ENCODE results near the gene THSD7B. TPM values are rescaled to one million over a fixed set of nuclear protein-coding genes. Genes with fewer than 3 reads are reported as not detected.

The THSD7B gene
- total RNA-seq, 1 donor from 2014 or later: 0.38 TPM

DNA sequence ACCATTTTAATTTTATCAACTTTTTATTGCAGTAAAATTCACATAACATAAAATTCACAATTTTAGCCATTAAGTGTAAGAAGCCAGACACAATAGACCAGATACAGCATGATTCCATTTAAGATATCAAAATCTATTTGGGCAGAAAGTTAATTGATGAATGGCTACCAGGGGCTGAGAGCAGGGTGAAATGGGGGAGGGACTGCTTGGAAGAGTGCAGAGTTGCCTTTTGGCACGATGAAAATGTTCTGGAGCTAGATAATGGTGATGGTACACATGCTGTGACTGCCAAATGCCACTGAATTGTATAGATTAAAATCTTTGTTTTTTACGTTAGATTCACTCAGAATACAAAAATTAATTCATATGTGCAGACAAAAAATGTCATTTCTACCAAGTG lies 909.6 kb downstream of the THSD7B start:
- H3K36me3 ChIP-seq: no peaks in the 10 kb centered on the region
- H3K27ac ChIP-seq: no peak overlapping the region
- ATAC-seq (no peak), DNase-seq (no peak)
- TF ChIP-seq, protein P1, sequence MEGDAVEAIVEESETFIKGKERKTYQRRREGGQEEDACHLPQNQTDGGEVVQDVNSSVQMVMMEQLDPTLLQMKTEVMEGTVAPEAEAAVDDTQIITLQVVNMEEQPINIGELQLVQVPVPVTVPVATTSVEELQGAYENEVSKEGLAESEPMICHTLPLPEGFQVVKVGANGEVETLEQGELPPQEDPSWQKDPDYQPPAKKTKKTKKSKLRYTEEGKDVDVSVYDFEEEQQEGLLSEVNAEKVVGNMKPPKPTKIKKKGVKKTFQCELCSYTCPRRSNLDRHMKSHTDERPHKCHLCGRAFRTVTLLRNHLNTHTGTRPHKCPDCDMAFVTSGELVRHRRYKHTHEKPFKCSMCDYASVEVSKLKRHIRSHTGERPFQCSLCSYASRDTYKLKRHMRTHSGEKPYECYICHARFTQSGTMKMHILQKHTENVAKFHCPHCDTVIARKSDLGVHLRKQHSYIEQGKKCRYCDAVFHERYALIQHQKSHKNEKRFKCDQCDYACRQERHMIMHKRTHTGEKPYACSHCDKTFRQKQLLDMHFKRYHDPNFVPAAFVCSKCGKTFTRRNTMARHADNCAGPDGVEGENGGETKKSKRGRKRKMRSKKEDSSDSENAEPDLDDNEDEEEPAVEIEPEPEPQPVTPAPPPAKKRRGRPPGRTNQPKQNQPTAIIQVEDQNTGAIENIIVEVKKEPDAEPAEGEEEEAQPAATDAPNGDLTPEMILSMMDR (IDR thresholded peaks at IDR 0.05): no peak
- no peak overlapping the region for H3K4me3 ChIP-seq
- no peaks in the 10 kb centered on the region for H3K4me1 ChIP-seq
- no peaks in the 10 kb centered on the region for H3K9me3 ChIP-seq
- intact Hi-C loops (cut with DNase I): no loop called here
- H3K27me3 ChIP-seq (ENCODE audit: low read depth): no peaks in the 10 kb centered on the region

DNA sequence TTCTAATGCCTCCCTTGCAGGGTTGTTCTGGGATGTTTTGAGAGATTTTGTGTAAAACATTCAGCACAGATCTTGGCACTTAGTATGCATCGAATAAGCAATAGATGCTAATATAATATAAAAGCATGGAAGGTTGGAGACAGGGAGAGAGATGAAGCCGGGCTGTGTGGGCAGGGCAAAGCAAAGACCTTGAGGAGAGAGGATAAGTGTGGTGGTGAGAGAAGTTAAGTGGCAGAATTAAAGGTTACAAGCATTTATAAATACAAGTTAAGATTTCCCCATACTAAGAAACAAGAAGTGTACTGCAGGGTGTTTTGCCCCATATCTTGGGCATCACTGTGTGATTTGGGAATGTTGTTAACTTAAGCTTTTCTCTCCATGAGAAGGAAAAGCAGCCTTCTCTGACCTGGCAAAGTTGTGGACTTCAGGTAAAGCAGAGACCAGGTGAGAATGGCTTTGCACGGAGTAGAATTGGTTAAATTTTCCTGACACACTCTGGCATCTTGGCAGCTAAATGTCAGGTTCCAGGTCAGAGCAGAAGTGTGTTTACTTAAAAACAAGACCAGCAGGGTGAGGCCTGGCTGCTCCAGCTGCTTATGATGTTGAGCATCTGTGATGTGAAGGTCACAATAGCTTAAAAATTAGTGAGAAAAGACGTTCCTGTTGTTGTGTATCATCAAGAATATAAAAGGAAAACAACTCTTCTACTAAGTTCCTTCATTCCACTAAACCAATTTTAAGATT lies 910.4 kb downstream of the THSD7B start:
- no peak overlapping the region for H3K4me3 ChIP-seq

DNA sequence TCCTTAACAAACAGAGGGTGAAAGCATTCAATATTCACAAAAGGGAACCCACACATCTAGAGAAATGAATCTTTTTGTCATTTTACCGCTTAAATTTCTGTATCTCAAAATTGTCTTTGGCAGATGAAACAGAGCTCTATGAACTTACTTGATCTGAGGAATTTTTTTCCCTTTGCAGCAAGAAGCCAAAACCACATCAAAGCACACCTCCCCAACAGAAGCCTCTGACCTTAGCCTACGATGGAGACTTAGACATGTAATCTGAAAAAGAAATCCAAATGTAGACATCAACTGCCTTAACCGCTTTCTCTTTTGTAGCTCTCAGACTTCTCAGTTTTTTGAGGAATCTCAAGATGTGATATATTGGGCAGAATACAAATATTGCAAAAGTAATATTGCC lies 911.0 kb downstream of the THSD7B start:
- Histone ChIP-seq H3K4me1 (no peaks in the 10 kb centered on the region), H3K9me3 (no peaks in the 10 kb centered on the region), H3K36me3 (no peaks in the 10 kb centered on the region), H3K27me3 (ENCODE audit: low read depth) (no peaks in the 10 kb centered on the region), H3K4me3 (no peak overlapping the region), H3K27ac (no peak overlapping the region)
- ATAC-seq (no peak), DNase-seq (no peak)
- intact Hi-C loops (cut with DNase I): no loop called here
- TF ChIP-seq, protein P1 (IDR thresholded peaks at IDR 0.05): no peak

More for the DNA sequence above, 910.4 kb downstream of the THSD7B start:
- no peak overlapping the region for H3K27ac ChIP-seq
- H3K36me3 ChIP-seq: no peaks in the 10 kb centered on the region
- no peaks in the 10 kb centered on the region for H3K4me1 ChIP-seq
- peak; percentile 82 to 90 for ATAC-seq
- intact Hi-C loops (cut with DNase I): no loop called here
- TF ChIP-seq, protein P1 (IDR thresholded peaks at IDR 0.05): no peak
- H3K9me3 ChIP-seq: no peaks in the 10 kb centered on the region
- DNase-seq: peak; percentile 52
- H3K27me3 ChIP-seq (ENCODE audit: low read depth): no peaks in the 10 kb centered on the region

DNA sequence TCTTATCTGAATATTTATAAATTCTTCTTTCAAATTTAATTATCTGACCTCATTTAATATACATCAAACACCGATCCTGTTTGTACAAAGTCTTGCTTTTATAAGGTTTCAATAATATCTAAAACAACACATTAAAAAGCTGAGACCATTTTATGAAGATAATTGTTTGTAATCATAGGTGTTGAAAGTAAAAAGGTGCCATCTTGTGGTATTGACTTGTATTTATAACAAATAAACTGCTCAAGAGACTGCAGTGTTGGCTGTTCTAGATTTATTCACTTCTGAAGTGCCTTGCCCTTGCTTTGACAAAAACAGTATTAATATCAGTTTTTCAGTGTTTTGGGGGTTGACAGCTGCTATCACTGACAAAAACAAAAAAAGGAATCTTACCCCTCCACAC lies 912.1 kb downstream of the THSD7B start:
- H3K9me3 ChIP-seq: no peaks in the 10 kb centered on the region
- intact Hi-C loops (cut with DNase I): no loop called here
- no peak for DNase-seq
- H3K27ac ChIP-seq: no peak overlapping the region
- TF ChIP-seq, protein P1 (IDR thresholded peaks at IDR 0.05): no peak
- no peaks in the 10 kb centered on the region for H3K36me3 ChIP-seq
- H3K4me3 ChIP-seq: no peak overlapping the region
- H3K4me1 ChIP-seq: no peaks in the 10 kb centered on the region
- ATAC-seq: no peak
- H3K27me3 ChIP-seq (ENCODE audit: low read depth): no peaks in the 10 kb centered on the region

DNA sequence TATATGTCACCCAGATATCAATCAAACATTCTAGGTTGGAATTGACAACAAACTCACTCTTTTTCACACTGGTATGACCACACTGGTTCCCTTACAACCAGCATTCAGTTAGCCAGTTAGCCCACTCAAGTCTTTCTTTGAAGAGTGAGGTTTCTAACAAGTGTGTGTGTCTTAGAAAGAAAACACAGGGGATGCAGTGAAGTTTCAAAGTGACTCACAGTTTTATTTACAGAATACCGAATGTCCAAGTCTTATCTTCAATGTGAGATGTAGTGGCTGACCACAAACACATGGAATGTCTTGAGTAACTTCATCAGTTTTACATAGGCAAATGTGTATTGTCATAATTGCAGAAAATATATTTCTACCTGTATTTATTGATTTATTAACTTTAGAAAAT lies 924.2 kb downstream of the THSD7B start:
- Histone ChIP-seq H3K27me3 (ENCODE audit: low read depth) (no peaks in the 10 kb centered on the region), H3K36me3 (no peaks in the 10 kb centered on the region), H3K9me3 (no peaks in the 10 kb centered on the region), H3K4me3 (no peak overlapping the region), H3K4me1 (no peaks in the 10 kb centered on the region), H3K27ac (no peak overlapping the region)
- intact Hi-C loops (cut with DNase I): no loop called here
- TF ChIP-seq, protein P1 (IDR thresholded peaks at IDR 0.05): no peak
- no peak for DNase-seq
- ATAC-seq: no peak
